GM18498 (cell line): ENCODE data around the gene IARS2.
"Not testable (repeated sequence)": the region's sequence is repeated elsewhere in the genome, so short reads cannot be mapped to it uniquely, and the experiment has no call there.

ENCODE experiments used
- ATAC-seq: cut with Tn5 transposase; IDR thresholded peaks from one replicate; pipeline ENCODE4 v1.9.1; 2021; ENCODE audit warnings: mild to moderate bottlenecking, moderate library complexity; ENCODE audit not compliant: unreplicated experiment

The IARS2 gene

GRCh38 chr1:220160027-220160426, 66.1 kb downstream of the IARS2 start:
- no peak for ATAC-seq

- ATAC-seq, result no peak
Measured at GRCh38 chr1:220164116-220164515, 70.2 kb downstream of the IARS2 start.

- ATAC-seq, result no peak
Measured at GRCh38 chr1:220164517-220164916, 70.6 kb downstream of the IARS2 start.

GRCh38 chr1:220166853-220167252, 72.9 kb downstream of the IARS2 start:
- ATAC-seq, result no peak

- ATAC-seq, result not testable (repeated sequence)
Measured at GRCh38 chr1:220169887-220170286, 76.0 kb downstream of the IARS2 start.

GRCh38 chr1:220170836-220171526, 77.0 kb downstream of the IARS2 start:
- ATAC-seq, result no peak

GRCh38 chr1:220176540-220176939, 82.6 kb downstream of the IARS2 start:
- ATAC-seq, result no peak

GRCh38 chr1:220182111-220182510, 88.2 kb downstream of the IARS2 start:
- ATAC-seq, result no peak

GRCh38 chr1:220182656-220183055, 88.7 kb downstream of the IARS2 start:
- ATAC-seq, result no peak

GRCh38 chr1:220184506-220184905, 90.6 kb downstream of the IARS2 start:
- ATAC-seq, result no peak

GRCh38 chr1:220186752-220187151, 92.8 kb downstream of the IARS2 start:
- ATAC-seq, result no peak

GRCh38 chr1:220188538-220188937, 94.6 kb downstream of the IARS2 start:
- ATAC-seq, result no peak

- ATAC-seq, result peak; percentile 45
Measured at GRCh38 chr1:220189750-220190347, 95.9 kb downstream of the IARS2 start.

GRCh38 chr1:220195701-220196100, 101.8 kb downstream of the IARS2 start:
- ATAC-seq, result no peak
